DOHH2 (cell line): Measurements from ENCODE around the gene DFFB.
"Not testable (repeated sequence)": the region's sequence is repeated elsewhere in the genome, so short reads cannot be mapped to it uniquely, and the experiment has no call there.

Experiments used
- H3F3A ChIP-seq: fragments of 200-600 bp; sonication (generic), shearing (Covaris generic); 2 replicates; pipeline ENCODE4 v1.6.0; 2016; ENCODE audit warnings: antibody characterized with exemption, mild to moderate bottlenecking; ENCODE audit not compliant: control insufficient read depth, insufficient read depth
- H3K27ac ChIP-seq: fragments of 200-600 bp; sonication (generic); 2 replicates; pipeline ENCODE4 v1.5.1; 2014; ENCODE audit warnings: low read depth, mild to moderate bottlenecking, low read length, moderate library complexity
- H3K27me3 ChIP-seq: fragments of 200-600 bp; sonication (generic); 2 replicates; pipeline ENCODE4 v1.6.1; 2014; ENCODE audit warnings: mild to moderate bottlenecking, low read length, mixed read lengths; ENCODE audit not compliant: control insufficient read depth
- H3K36me3 ChIP-seq: fragments of 200-600 bp; sonication (generic); 2 replicates; pipeline ENCODE4 v1.6.1; 2014; ENCODE audit warnings: mild to moderate bottlenecking, low read length, moderate library complexity, mixed read lengths; ENCODE audit not compliant: control insufficient read depth
- H3K4me1 ChIP-seq: fragments of 200-600 bp; sonication (generic); 2 replicates; pipeline ENCODE4 v1.6.1; 2014; ENCODE audit warnings: mild to moderate bottlenecking, low read length, mixed read lengths; ENCODE audit not compliant: control insufficient read depth
- H3K4me2 ChIP-seq: fragments of 200-600 bp; sonication (generic); 2 replicates; pipeline ENCODE4 v1.6.0; 2014; ENCODE audit warnings: mild to moderate bottlenecking, low read length, moderate library complexity
- H3K4me3 ChIP-seq: fragments of 200-600 bp; sonication (generic); 2 replicates; pipeline ENCODE4 v1.5.1; 2014; ENCODE audit warnings: mild to moderate bottlenecking, low read length, mixed read lengths
- H3K79me2 ChIP-seq: fragments of 200-600 bp; sonication (generic); 2 replicates; pipeline ENCODE4 v1.6.1; 2014; ENCODE audit warnings: mild to moderate bottlenecking, low read length, mixed read lengths; ENCODE audit not compliant: control insufficient read depth
- H3K9me2 ChIP-seq: fragments of 200-600 bp; sonication (generic); replicated peaks from 2 replicates; pipeline ENCODE4 v1.6.1; 2014; ENCODE audit warnings: mild to moderate bottlenecking, low read length, mixed read lengths; ENCODE audit not compliant: control insufficient read depth
- H3K9me3 ChIP-seq: fragments of 200-600 bp; sonication (generic); 2 replicates; pipeline ENCODE4 v1.6.1; 2014; ENCODE audit warnings: antibody characterized with exemption, low read length, mixed read lengths; ENCODE audit not compliant: control insufficient read depth, insufficient read depth
- H4K20me1 ChIP-seq: fragments of 200-600 bp; sonication (generic); 2 replicates; pipeline ENCODE4 v1.6.0; 2014; ENCODE audit warnings: low read depth, mild to moderate bottlenecking, antibody characterized with exemption, low read length, moderate library complexity; ENCODE audit not compliant: control insufficient read depth, insufficient read depth
- EZH2phosphoT487 ChIP-seq: fragments of 200-600 bp; sonication (generic); IDR thresholded peaks from 2 replicates; pipeline ENCODE4 v1.6.1; 2017; ENCODE audit warnings: borderline replicate concordance, mild to moderate bottlenecking, antibody characterized with exemption, low read length, moderate library complexity, mixed read lengths
- TF ChIP-seq, protein P1 (sequence below): fragments of 200-600 bp; sonication (generic); IDR thresholded peaks from one replicate; pipeline ENCODE4 v1.5.1; 2014; ENCODE audit warnings: antibody characterized with exemption, mild to moderate bottlenecking, low read depth, low read length; ENCODE audit not compliant: poor library complexity, severe bottlenecking

DFFB gene, protein sequence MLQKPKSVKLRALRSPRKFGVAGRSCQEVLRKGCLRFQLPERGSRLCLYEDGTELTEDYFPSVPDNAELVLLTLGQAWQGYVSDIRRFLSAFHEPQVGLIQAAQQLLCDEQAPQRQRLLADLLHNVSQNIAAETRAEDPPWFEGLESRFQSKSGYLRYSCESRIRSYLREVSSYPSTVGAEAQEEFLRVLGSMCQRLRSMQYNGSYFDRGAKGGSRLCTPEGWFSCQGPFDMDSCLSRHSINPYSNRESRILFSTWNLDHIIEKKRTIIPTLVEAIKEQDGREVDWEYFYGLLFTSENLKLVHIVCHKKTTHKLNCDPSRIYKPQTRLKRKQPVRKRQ

DNA sequence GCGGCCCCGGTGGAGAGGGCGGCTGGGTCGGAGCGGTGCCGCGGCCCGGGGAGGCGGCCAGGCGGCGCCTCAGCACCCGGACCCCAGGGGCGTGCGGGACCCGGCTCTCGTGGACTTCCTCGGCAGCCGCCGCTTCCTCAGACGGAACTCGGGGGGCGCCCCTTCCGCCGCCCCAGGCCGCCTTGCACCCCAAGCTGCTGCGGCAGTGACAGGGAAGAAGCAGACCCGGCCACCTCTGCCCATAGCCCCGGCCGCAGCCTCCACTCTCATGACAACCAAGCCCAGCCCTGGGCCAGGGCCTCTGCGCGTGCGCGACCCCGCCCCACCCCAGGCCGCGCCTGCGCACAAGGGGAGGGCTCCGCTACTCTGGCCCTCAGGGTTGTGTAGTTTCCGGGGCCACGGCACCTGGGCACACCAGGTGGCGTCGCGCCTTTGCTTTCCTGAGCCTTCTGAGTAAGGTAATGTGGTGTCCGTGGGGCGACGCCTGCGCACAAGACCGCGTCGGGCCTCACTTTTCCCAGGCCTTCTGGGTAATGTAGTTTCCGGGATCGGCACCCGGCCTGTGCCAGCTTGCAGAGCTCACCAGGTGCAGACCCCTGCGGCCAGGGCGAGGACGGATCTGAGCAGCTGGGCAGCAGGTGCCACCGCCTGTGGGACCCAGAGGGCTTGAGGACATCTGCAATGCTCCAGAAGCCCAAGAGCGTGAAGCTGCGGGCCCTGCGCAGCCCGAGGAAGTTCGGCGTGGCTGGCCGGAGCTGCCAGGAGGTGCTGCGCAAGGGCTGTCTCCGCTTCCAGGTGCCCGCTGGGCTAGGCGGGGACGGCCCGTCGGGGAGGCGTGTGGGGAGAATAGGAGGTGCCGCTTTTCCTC lies at the start of gene DFFB, which contains the start of gene CEP104:
Gene DFFB, plus strand, starts transcription at position 554 of the 868 bp plus-strand sequence. Its CDS starts 128 bp downstream, at position 682.
Gene CEP104, minus strand, starts transcription at position 289 of the 868 bp plus-strand sequence. CDS start 4,804 bp downstream, outside the sequence.
- Histone ChIP-seq H3K27ac (peak within 1 kb of the TSS; percentile 11; the same call in 1 of the 2 replicates), H3K9me3 (no peaks in the 10 kb centered on the region), H3F3A (no peaks in the 10 kb centered on the region), H3K36me3 (peaks cover 2% of the 10 kb centered on the region; the same call in 1 of the 2 replicates), H3K27me3 (no peaks in the 10 kb centered on the region), H3K9me2 (no peaks in the 10 kb centered on the region), H4K20me1 (0 out of 2 replicates have a peak, but pooled peaks cover 5% of the 10 kb centered on the region), H3K4me3 (peak within 1 kb of the TSS; percentile 78), H3K4me2 (peak within 1 kb of the TSS; percentile 94), H3K79me2 (peaks cover 64% of the 10 kb centered on the region), H3K4me1 (peaks cover 21% of the 10 kb centered on the region)
- no peak for TF ChIP-seq EZH2phosphoT487
- TF ChIP-seq, protein P1, sequence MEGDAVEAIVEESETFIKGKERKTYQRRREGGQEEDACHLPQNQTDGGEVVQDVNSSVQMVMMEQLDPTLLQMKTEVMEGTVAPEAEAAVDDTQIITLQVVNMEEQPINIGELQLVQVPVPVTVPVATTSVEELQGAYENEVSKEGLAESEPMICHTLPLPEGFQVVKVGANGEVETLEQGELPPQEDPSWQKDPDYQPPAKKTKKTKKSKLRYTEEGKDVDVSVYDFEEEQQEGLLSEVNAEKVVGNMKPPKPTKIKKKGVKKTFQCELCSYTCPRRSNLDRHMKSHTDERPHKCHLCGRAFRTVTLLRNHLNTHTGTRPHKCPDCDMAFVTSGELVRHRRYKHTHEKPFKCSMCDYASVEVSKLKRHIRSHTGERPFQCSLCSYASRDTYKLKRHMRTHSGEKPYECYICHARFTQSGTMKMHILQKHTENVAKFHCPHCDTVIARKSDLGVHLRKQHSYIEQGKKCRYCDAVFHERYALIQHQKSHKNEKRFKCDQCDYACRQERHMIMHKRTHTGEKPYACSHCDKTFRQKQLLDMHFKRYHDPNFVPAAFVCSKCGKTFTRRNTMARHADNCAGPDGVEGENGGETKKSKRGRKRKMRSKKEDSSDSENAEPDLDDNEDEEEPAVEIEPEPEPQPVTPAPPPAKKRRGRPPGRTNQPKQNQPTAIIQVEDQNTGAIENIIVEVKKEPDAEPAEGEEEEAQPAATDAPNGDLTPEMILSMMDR, result peak; percentile 55

DNA sequence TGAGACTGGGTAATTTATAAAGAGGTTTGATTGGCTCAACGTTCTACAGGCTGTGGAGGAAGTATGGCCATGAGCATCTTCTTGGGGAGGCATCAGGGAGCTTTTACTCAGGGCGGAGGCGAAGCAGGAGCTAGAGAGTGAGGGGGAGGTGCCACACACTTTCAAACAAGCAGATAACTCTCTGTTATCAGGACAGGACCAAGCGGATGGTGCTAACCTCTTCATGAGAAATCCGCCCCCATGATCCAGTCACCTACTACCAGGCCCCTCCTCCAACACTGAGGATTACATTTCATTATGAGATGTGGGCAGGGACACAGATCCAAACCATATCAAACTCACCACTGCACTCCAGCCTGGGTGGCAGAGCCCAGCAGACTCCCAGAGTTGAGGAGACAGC lies 49.5 kb upstream of the DFFB start:
- H3K27ac ChIP-seq, result no peak overlapping the region

DNA sequence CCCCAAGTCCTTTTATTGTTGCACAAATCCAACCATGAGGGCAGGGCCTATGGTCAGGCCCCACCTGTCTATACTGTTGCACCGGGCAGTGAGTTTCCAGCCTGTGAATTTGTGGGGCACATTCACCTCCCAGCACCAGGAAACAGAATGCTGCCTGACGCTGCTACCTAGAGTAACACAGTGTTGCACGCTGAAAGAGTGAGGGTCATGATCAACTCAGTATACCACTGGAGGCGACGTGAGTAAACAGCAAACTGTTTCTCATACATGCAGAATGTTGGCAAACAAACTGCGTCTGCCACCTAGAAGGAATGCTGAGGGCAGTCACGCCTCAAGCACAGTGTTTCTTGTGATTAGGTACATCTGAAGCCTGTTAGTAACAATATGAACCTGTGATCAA lies 47.6 kb upstream of the DFFB start:
- Histone ChIP-seq H3K4me3 (no peak overlapping the region), H3K27me3 (peaks cover 2% of the 10 kb centered on the region), H4K20me1 (no peaks in the 10 kb centered on the region), H3F3A (peaks cover 7% of the 10 kb centered on the region; the same call in 1 of the 2 replicates), H3K27ac (no peak overlapping the region), H3K9me2 (no peaks in the 10 kb centered on the region), H3K4me2 (no peak overlapping the region), H3K79me2 (no peaks in the 10 kb centered on the region), H3K36me3 (peaks cover 5% of the 10 kb centered on the region), H3K9me3 (no peaks in the 10 kb centered on the region), H3K4me1 (no peaks in the 10 kb centered on the region)
- TF ChIP-seq, protein P1, result no peak

More for the DNA sequence above, 49.5 kb upstream of the DFFB start:
- Histone ChIP-seq H4K20me1 (no peaks in the 10 kb centered on the region), H3K27me3 (peaks cover 15% of the 10 kb centered on the region), H3K79me2 (no peaks in the 10 kb centered on the region), H3K4me2 (no peak overlapping the region), H3F3A (peaks cover 5% of the 10 kb centered on the region; the same call in 1 of the 2 replicates), H3K9me3 (no peaks in the 10 kb centered on the region), H3K4me3 (no peak overlapping the region), H3K4me1 (no peaks in the 10 kb centered on the region), H3K36me3 (no peaks in the 10 kb centered on the region), H3K9me2 (no peaks in the 10 kb centered on the region)
- TF ChIP-seq, protein P1, result no peak
- no peak for TF ChIP-seq EZH2phosphoT487

DNA sequence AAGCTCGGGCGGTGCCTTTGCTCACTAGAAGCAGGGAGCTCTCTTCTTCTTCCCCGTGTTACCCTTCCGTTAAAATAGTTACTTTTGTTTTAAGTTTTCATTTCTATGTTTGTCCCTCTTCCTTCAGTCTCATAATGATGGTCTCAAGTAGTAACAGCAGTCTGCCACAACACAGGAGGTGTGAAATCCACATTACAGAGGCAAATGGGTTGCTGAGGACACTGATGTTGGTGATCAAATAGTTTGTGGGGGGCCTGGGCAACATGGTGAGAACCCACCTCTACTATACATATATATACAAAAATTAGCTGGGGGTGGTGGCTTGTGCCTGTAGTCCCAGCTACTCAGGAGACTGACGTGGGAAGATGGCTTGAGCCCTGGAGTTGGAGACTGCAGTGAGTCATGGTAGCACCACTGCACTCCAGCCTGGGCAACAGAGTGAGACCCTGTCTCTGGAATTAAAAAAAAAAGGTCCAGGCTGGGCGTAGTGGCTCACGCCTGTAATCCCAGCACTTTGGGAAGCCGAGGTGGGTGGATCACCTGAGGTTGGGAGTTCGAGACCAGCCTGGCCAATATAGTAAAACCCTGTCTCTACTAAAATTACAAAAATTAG lies 47.0 kb upstream of the DFFB start:
- not testable (repeated sequence) for H3K4me3 ChIP-seq, H3K79me2 ChIP-seq, H3K9me3 ChIP-seq, H3K27me3 ChIP-seq, H3K4me2 ChIP-seq, H3K27ac ChIP-seq, H3K9me2 ChIP-seq, H3F3A ChIP-seq, H4K20me1 ChIP-seq, H3K4me1 ChIP-seq
- peaks cover 11% of the 10 kb centered on the region for H3K36me3 ChIP-seq
